Measurements from ENCODE around the gene STK35. TPM values are rescaled to one million over a fixed set of nuclear protein-coding genes. Genes with fewer than 3 reads are reported as not detected.

Gene STK35
- total and polyA plus RNA-seq, 7 donors, result 4.8 to 16.8 (median 13.6) TPM

DNA sequence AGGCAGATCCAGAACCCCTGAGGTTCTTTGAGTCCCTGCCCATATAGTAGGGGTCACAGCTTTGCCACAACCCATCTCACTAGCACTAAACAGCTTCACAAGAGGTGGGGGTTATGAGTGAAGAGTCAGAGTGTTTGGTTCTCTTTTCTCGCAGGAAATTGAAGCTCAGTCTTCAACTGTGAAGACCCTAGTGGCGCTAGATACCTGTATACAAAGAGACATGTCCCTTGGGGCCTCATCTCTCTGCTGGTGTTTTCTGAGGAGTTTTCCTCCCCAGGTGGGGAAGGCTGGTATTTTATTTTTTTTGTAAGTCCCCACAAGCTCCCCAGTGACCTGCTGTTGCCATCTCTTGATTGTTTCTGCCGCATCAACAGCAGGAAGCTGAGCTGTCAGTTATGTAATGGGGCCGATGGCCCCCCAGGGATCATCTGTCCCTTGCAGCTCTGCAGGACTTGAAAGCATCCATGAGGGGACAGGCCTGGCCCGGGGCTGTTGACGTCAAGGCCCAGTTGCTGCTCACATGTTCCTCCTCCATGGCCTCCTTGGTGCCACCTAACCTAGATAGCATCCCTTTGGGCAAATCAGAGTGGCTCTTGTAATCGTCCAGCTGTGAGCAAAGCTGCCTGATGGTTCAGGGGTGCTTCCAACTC lies 23.1 kb downstream of the STK35 start:
- no peak for TF ChIP-seq EP300 (IDR thresholded peaks at IDR 0.05)
- TF ChIP-seq POLR2AphosphoS5 (IDR thresholded peaks at IDR 0.05), result no peak
- no peak for TF ChIP-seq POLR2A (IDR thresholded peaks at IDR 0.05)
- TF ChIP-seq, protein P1, sequence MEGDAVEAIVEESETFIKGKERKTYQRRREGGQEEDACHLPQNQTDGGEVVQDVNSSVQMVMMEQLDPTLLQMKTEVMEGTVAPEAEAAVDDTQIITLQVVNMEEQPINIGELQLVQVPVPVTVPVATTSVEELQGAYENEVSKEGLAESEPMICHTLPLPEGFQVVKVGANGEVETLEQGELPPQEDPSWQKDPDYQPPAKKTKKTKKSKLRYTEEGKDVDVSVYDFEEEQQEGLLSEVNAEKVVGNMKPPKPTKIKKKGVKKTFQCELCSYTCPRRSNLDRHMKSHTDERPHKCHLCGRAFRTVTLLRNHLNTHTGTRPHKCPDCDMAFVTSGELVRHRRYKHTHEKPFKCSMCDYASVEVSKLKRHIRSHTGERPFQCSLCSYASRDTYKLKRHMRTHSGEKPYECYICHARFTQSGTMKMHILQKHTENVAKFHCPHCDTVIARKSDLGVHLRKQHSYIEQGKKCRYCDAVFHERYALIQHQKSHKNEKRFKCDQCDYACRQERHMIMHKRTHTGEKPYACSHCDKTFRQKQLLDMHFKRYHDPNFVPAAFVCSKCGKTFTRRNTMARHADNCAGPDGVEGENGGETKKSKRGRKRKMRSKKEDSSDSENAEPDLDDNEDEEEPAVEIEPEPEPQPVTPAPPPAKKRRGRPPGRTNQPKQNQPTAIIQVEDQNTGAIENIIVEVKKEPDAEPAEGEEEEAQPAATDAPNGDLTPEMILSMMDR (IDR thresholded peaks at IDR 0.05), result no peak
- WGBS, 2 donors, result 72 to 94% methylated on average over 7 of the region's 7 CpGs
- Histone ChIP-seq H3K27ac (peak overlapping the region in 1 of 4 donors; percentile 22), H3K9me3 (no peaks in the 10 kb centered on the region), H3K4me1 (peaks cover 0 to 77% (median 57%) of the 10 kb centered on the region in 4 donors), H3K4me3 (no peak overlapping the region), H3K36me3 (peaks cover 0 to 8% (median 0%) of the 10 kb centered on the region in 4 donors), H3K27me3 (no peaks in the 10 kb centered on the region)
- intact Hi-C loops (cut with DNase I), result no loop called here
- no peak for DNase-seq

- H3K4me1 ChIP-seq, result peaks cover 0 to 73% (median 55%) of the 10 kb centered on the region in 4 donors
- 82 to 85% methylated on average over 7 of the region's 7 CpGs for WGBS, 2 donors
- H3K27ac ChIP-seq, result peak overlapping the region in 3 of 4 donors; percentile 4 to 22 (median 13)
- intact Hi-C loops (cut with DNase I), result no loop called here
- peaks cover 0 to 8% (median 0%) of the 10 kb centered on the region in 4 donors for H3K36me3 ChIP-seq
- no peak for DNase-seq
- TF ChIP-seq, protein P1 (IDR thresholded peaks at IDR 0.05), result no peak
- TF ChIP-seq POLR2A (IDR thresholded peaks at IDR 0.05) (no peak), POLR2AphosphoS5 (IDR thresholded peaks at IDR 0.05) (no peak), EP300 (IDR thresholded peaks at IDR 0.05) (no peak)
- no peak overlapping the region for H3K4me3 ChIP-seq
- no peaks in the 10 kb centered on the region for H3K9me3 ChIP-seq
- H3K27me3 ChIP-seq, result no peaks in the 10 kb centered on the region
Observed at GRCh38 chr20:2125474-2126112, 24.0 kb downstream of the STK35 start.

DNA sequence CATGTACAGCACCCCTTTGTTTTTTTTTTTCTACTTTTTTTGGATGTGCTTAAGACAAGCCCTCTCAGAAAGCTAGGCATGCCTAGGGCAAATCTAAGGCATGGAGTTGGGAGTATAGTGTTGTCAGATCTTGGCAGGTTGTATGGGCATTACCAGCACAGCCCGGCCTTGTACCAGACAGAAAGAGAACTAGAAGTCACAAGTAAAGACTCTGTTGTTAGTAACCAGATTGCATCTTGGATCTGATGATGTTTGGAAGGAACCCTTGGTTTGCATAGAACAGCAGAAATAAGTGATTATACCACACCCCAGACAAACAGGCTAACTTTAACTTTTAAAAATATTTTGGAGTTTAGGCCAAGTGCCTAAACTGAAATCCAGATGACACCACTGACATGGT lies 25.6 kb downstream of the STK35 start:
- intact Hi-C loops (cut with DNase I), result no loop called here
- Histone ChIP-seq H3K4me1 (peaks cover 0 to 74% (median 60%) of the 10 kb centered on the region in 4 donors), H3K4me3 (no peak overlapping the region), H3K27me3 (no peaks in the 10 kb centered on the region), H3K9me3 (no peaks in the 10 kb centered on the region), H3K36me3 (peaks cover 0 to 8% (median 0%) of the 10 kb centered on the region in 4 donors), H3K27ac (peak overlapping the region in 2 of 4 donors; percentile 31 to 45)
- WGBS, 2 donors, result 86 to 91% methylated on average over 1 of the region's 1 CpG
- TF ChIP-seq POLR2A (IDR thresholded peaks at IDR 0.05) (no peak), POLR2AphosphoS5 (IDR thresholded peaks at IDR 0.05) (no peak), EP300 (IDR thresholded peaks at IDR 0.05) (no peak)
- TF ChIP-seq, protein P1 (IDR thresholded peaks at IDR 0.05), result no peak
- DNase-seq, result no peak

- intact Hi-C loops (cut with DNase I), result no loop called here
Observed at GRCh38 chr20:2128542-2128941, 26.9 kb downstream of the STK35 start.

More at GRCh38 chr20:2128542-2128941, 26.9 kb downstream of the STK35 start:
- Histone ChIP-seq H3K27me3 (no peaks in the 10 kb centered on the region), H3K36me3 (peaks cover 0 to 8% (median 0%) of the 10 kb centered on the region in 4 donors), H3K9me3 (no peaks in the 10 kb centered on the region), H3K27ac (no peak overlapping the region), H3K4me1 (peaks cover 0 to 74% (median 62%) of the 10 kb centered on the region in 4 donors), H3K4me3 (no peak overlapping the region)
- DNase-seq, result no peak
- 89 to 90% methylated on average over 6 of the region's 6 CpGs for WGBS, 2 donors
- TF ChIP-seq POLR2A (IDR thresholded peaks at IDR 0.05), result no peak
- TF ChIP-seq, protein P1 (IDR thresholded peaks at IDR 0.05), result no peak
- TF ChIP-seq POLR2AphosphoS5 (IDR thresholded peaks at IDR 0.05), result no peak
- no peak for TF ChIP-seq EP300 (IDR thresholded peaks at IDR 0.05)
